HG03520 (cell line): Measurements from ENCODE around the gene MAP3K5.
A peak's percentile ranks its signal among the peaks of the same experiment; 100 is the strongest.
"Not testable (repeated sequence)": the region's sequence is repeated elsewhere in the genome, so short reads cannot be mapped to it uniquely, and the experiment has no call there.

Experiments
- ATAC-seq: cut with Tn5 transposase; IDR thresholded peaks from one replicate; pipeline ENCODE4 v1.9.1; 2021; ENCODE audit warnings: mild to moderate bottlenecking, moderate library complexity; ENCODE audit not compliant: unreplicated experiment

Gene MAP3K5

DNA sequence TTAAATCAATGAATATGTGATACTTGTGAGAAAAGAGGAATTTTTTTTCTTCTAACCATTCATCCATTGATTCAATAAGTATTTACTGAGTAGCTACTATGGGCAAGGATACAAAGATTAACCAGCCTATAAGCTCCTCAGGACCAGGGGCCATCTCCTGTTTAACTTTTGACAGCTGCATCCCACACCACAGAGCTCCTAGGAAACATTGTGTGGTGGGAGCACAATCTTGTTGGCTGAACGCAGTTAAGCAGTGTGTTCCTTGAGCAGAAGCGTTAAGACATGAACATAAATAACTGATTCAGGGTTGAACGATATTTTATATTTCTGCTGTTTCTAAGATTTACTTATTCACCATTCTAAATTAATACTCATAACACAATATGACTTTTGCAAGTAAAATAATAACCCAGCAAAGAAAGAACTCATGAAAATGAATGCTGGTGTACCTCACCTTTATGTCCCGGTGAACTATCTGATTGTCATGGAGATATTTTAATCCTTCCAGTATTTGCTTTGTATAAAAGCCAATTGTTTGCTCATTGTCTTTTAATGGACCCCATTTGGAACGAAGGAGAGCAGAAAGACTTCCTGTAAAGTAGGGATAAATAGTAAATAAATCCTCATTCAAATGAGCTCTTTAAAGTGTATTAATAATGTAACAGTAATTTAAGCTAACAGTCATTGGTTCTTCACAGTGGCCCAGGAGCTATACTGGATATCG lies 179.4 kb downstream of the MAP3K5 start:
- no peak for ATAC-seq

- ATAC-seq: no peak
Observed at GRCh38 chr6:136611746-136612145, 180.5 kb downstream of the MAP3K5 start.

- no peak for ATAC-seq
Observed at GRCh38 chr6:136611133-136611532, 181.1 kb downstream of the MAP3K5 start.

DNA sequence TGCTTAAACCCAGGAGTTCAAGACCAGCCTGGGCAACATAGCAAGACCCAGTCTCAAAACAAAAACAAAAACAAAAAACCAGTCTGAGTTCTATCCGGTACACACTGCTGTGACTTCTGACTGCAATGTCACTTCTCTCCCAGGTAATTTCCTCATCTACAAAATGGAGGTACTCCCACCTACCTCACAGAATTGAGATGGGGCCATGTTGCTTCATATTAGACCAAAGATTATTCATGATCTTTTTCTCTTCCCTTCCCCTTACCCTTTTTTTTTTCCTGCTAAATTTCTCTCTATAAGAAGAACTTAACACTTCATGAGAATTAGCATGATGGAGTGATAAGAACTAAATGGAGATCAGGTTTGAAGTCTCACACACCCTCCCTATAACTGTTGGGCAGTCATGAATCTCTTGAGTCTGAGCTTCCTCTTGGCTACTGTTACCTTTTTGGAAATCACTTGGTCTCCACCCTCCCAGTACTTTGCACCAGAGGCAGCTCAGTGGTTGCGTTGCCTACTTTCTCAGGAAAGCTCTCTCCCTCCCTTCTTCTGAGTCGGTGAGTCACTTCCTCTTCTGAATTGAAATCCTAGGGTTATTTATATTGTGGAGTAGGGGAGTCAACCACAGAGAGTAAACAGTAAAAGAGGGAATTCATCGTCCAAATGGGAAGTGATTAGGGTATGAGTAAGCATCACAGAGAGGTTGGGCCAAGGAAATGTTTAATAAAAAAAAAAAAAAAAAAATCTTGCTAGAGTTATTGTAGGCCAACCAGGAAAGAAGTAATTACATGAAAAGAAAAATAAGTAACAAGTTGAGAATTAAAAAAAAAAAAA lies 182.2 kb downstream of the MAP3K5 start:
- no peak for ATAC-seq

GRCh38 chr6:136608991-136609390 lies 183.3 kb downstream of the MAP3K5 start:
- no peak for ATAC-seq

DNA sequence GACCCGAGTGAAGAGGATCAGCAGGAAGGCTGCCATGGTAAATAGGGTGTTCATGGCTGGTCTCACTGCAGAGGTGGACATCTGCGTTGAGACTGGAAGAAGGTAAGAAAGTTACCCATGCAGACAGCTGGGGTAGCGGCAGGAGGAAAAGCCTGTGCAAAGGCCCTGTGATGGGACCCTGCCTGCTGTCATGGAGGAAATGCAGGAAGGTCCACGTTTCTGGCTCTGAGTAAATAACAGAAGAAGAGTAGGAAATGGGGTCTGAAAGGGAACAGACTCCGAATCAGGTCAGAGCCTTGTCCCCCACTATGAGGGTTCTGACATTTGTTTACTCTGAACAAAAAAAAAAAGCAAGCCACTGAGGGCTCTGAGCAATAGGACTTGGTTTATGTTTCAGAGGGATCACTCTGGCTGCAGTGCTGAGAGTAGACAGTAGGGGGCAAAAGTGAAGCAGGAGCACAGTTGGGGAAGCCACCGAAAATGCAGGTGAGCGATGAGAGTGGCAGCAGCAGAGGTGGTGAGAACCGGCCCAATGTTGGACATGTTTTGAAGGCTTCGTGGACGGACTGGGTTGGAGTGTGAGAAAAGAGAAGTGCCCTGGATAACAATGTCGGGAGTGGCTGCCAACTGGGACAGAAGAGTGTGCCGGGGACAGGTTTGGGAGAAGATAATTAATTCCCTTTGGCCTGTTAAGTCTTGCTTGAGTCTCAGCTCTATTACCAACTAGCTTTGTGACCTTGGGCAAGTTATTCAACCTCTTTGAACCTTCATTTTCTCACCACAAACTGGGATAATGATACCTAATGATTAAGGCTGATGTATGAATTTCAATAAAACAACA lies 184.1 kb downstream of the MAP3K5 start:
- ATAC-seq: peak; percentile 84

- no peak for ATAC-seq
Observed at GRCh38 chr6:136607204-136607931, 184.9 kb downstream of the MAP3K5 start.

DNA sequence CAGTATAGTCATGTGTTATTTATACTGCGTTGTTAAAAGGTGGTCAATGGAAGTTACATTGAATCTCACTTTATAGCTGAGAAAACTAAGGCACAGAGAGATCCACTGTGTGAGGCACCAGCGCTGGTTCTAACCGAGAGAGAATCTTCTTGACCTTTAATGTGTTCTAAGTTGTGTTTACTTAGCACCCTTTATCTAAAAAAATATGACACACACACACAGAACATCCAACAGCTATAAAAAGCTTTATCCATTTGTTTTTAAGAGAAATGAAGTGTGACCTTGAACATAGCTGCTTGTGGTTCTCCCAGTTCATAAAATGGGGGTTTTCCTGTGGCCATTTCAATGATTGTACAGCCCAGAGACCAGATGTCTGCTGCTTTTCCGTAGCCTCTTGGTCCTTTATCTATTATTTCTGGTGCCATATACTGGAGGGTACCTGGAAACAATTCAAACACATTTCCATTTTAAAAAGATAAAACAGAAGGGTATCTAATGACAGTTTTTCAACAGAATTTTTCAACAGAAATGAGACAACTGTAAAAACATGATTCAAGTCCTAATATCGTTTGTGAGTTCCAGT lies 187.3 kb downstream of the MAP3K5 start:
- ATAC-seq: no peak

- ATAC-seq: no peak
Observed at GRCh38 chr6:136604328-136604825, 187.9 kb downstream of the MAP3K5 start.

- no peak for ATAC-seq
Observed at GRCh38 chr6:136600818-136601217, 191.5 kb downstream of the MAP3K5 start.

- ATAC-seq: no peak
Observed at GRCh38 chr6:136599329-136600011, 192.8 kb downstream of the MAP3K5 start.

DNA sequence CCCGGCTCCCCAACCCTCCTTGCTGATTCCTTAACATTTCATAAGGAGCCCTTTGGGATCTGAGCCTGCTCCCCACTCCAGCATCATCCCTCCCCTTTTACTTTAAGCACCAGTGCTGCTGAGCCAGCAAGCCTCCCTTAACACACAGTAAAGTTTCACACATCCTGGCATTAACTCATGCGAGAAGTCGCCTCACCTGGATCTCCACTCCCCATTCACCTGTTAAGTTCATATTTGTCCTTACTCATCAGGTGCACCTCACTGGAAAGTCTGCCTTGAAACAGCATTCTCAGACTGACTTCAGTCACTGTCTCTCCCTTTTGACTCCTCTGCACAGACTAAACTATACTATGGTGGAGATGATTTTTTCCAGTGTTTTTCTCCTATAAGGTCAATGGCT lies 194.2 kb downstream of the MAP3K5 start:
- ATAC-seq: no peak

DNA sequence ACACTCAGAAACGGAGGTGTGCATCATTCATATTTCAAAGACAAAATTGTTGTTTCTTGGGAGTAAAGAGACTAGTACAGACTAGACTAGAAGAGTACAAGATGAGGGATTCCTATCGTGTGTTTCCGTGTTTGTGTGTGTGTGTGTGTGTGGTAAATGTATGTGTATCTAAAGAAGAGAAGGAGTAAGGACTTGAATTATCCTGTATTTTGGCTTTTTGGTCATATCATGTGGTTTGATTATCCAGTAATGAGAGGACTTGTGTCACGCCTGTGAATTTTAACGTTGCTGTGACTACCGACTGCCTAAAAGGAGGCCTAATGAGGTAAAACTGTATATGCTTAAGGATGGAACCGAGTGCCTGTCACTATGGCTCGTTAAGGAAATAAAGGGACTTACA lies 197.6 kb downstream of the MAP3K5 start:
- ATAC-seq: no peak

GRCh38 chr6:136593748-136594490 lies 198.4 kb downstream of the MAP3K5 start:
- ATAC-seq: peak; percentile 97

GRCh38 chr6:136592930-136593673 lies 199.2 kb downstream of the MAP3K5 start:
- no peak for ATAC-seq

GRCh38 chr6:136591617-136592016 lies 200.7 kb downstream of the MAP3K5 start:
- no peak for ATAC-seq

GRCh38 chr6:136590846-136591245 lies 201.4 kb downstream of the MAP3K5 start:
- ATAC-seq: not testable (repeated sequence)

DNA sequence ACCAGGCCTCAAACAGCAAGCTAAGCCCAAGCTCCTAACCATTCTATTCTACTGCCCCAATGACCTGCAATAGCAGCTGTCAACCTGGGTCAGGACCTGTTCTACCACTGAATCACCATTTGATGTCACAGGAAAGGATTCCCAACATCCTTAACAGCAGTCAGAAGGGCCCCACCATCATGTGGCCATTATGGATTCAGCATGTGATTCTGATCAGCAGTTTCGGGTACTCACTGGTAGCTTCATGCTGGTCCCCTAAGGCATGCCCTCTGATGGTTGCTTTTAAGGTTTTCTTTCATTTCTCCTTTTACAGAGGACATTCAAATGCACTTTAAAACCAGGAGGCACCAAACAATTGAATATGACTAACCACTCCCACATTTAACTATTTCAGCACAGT lies 204.8 kb downstream of the MAP3K5 start:
- ATAC-seq: no peak
